BJ (cell line): Measurements from ENCODE around the gene DNAH14. TPM values are rescaled to one million over a fixed set of nuclear protein-coding genes. Genes with fewer than 3 reads are reported as not detected.

Experiments
- CTCF ChIA-PET: fragments of 350-600 bp; formaldehyde crosslinking; extraction: SDS; loops from one replicate; lab custom pipeline; 2021; ENCODE audit warnings: antibody characterized with exemption, inconsistent platforms; lab: Yijun Ruan, JAX
- POLR2A ChIA-PET: fragments of 300-600 bp; sonication (Branson Sonifier 250); formaldehyde crosslinking; extraction: SDS; loops from one replicate; lab custom pipeline; 2021; ENCODE audit warnings: antibody characterized with exemption; lab: Charles Lee
- DNase-seq: peaks from one replicate; pipeline ENCODE4 v3.0.0-alpha.2; 2011; ENCODE audit warnings: low read depth
- H3K27me3 ChIP-seq: 2 replicates; pipeline ENCODE4 v1.6.0; 2011; ENCODE audit warnings: low read length; ENCODE audit not compliant: control insufficient read depth, insufficient read depth
- H3K36me3 ChIP-seq: 2 replicates; pipeline ENCODE4 v1.5.1; 2011; ENCODE audit warnings: low read length; ENCODE audit not compliant: control insufficient read depth, insufficient read depth
- H3K4me3 ChIP-seq: 2 replicates; pipeline ENCODE4 v1.5.1; 2011; ENCODE audit warnings: low read depth, mild to moderate bottlenecking, control low read depth, low read length
- CTCF ChIP-seq: IDR thresholded peaks from 2 replicates; pipeline ENCODE4 v1.5.1; 2011; ENCODE audit warnings: low read depth, mild to moderate bottlenecking, control low read depth, inconsistent platforms, low read length, moderate library complexity; ENCODE audit not compliant: insufficient read depth
- polyA plus RNA-seq: library from polyadenylated mRNA; depleted of rRNA; stranded (reverse); fragments of >200 nt; gene quantifications from 2 replicates; pipeline ENCODE4 v1.2.3, GENCODE V29; 2011

The DNAH14 gene
- polyA plus RNA-seq, 1 experiment: 1.6 TPM

- Histone ChIP-seq H3K36me3 (no peaks in the 10 kb centered on the region), H3K4me3 (no peak overlapping the region), H3K27me3 (no peaks in the 10 kb centered on the region)
- ChIA-PET POLR2A (no interaction called here), CTCF (no interaction called here)
- DNase-seq: no peak
- TF ChIP-seq CTCF: no peak
Measured at GRCh38 chr1:225364439-225364838, 435.0 kb downstream of the DNAH14 start.

- no peak for DNase-seq
- Histone ChIP-seq H3K36me3 (no peaks in the 10 kb centered on the region), H3K27me3 (no peaks in the 10 kb centered on the region), H3K4me3 (no peak overlapping the region)
- ChIA-PET CTCF (no interaction called here), POLR2A (no interaction called here)
- TF ChIP-seq CTCF: no peak
Measured at GRCh38 chr1:225366018-225366417, 436.5 kb downstream of the DNAH14 start.

- DNase-seq: no peak
- no peak overlapping the region for H3K4me3 ChIP-seq
- no peak for TF ChIP-seq CTCF
- H3K27me3 ChIP-seq: no peaks in the 10 kb centered on the region
- ChIA-PET CTCF (no interaction called here), POLR2A (no interaction called here)
- no peaks in the 10 kb centered on the region for H3K36me3 ChIP-seq
Measured at GRCh38 chr1:225366552-225366951, 437.1 kb downstream of the DNAH14 start.

- no peaks in the 10 kb centered on the region for H3K36me3 ChIP-seq
- no peaks in the 10 kb centered on the region for H3K27me3 ChIP-seq
- no peak overlapping the region for H3K4me3 ChIP-seq
- ChIA-PET CTCF (no interaction called here), POLR2A (no interaction called here)
- DNase-seq: no peak
- no peak for TF ChIP-seq CTCF
Measured at GRCh38 chr1:225368036-225368552, 438.6 kb downstream of the DNAH14 start.

- ChIA-PET CTCF (no interaction called here), POLR2A (no interaction called here)
- no peak for TF ChIP-seq CTCF
- Histone ChIP-seq H3K36me3 (no peaks in the 10 kb centered on the region), H3K27me3 (no peaks in the 10 kb centered on the region), H3K4me3 (no peak overlapping the region)
- DNase-seq: no peak
Measured at GRCh38 chr1:225371366-225372010, 442.0 kb downstream of the DNAH14 start.
